RPMI8226 (cell line): ENCODE measurements around the gene BMP7.
"Not testable (repeated sequence)": the region's sequence is repeated elsewhere in the genome, so short reads cannot be mapped to it uniquely, and the experiment has no call there.

Experiments used
- DNase-seq: peaks from one replicate; pipeline ENCODE4 v3.0.0-alpha.2; 2015

BMP7 gene

DNA sequence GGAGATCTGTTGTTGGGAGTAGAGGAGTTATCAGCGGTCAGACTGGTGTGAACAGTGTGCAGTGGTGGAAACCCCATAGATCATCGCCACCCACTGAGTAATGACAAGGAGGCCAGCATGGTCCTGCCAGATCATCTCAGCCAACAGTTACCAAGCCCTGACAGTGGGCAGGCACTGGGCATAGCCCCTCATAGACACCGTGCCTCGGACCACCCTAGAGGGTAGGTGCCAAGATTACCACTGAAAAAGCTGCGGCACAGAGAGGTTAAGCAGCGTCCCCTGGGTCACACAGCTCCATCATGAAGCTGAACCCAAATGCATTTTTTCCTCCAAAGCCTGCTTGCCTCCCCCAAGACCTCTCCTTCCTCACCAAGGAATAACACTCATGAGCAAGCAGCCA, 21.5 kb upstream of the BMP7 start:
- no peak for DNase-seq

DNA sequence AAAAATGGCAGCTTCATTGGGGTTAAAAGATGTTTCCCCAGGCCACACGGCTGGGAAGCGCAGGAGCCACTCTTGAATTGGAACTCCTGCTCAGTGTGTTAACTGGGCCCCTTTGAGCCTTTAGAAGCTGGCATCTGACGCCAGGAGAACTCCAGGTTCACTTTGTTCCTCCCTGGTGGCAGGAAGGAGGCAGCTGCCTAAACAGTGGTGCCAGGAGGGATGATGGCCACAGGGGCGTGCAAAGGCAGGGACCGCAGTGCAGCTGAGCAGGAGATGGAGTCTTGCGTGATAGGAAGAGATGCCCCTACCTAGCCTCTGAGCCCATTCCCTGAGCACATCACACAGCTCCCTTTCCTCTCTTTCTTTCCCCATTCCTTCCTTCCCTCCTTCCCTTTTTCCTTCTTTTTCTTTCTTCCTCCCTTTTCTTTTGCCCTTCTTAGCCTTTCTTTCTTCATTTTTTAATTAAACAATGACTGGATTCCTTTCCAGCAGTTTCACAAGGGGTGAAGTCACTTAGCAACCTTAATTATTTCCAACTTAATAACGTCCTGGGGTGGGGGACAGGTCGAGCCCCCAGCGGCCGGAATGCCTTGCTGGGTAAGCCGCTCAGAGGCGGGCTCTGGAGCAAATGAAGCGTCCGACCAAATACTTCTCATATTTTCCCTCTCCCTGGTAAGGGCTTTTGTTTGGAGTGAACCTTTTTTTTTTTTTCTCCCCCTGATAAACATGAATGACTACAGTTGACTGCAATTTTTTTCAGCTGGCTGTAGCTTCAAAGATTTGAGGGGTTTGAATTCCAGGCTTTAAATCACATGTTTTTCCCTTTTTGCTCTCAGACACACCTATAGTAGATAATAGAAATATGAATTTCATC, 20.8 kb upstream of the BMP7 start:
- no peak for DNase-seq

DNA sequence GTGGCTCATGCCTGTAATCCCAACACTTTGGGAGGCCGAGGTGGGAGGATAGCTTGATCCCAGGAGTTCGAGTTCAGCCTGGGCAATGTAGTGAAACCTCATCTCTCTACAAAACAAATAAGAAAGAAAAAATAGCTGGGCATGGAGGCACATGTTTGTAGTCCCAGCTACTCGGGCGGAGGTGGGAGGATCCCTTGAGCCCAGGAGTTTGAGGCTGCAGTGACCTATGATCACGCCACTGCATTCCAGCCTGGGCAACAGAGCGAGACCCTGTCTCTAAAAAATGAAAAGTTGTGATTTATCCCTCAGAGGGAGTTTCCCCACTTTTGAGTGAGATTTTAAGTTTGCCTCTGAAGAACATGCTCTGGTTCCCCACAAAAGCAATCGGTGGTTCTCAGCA, 17.4 kb upstream of the BMP7 start:
- DNase-seq: no peak

DNA sequence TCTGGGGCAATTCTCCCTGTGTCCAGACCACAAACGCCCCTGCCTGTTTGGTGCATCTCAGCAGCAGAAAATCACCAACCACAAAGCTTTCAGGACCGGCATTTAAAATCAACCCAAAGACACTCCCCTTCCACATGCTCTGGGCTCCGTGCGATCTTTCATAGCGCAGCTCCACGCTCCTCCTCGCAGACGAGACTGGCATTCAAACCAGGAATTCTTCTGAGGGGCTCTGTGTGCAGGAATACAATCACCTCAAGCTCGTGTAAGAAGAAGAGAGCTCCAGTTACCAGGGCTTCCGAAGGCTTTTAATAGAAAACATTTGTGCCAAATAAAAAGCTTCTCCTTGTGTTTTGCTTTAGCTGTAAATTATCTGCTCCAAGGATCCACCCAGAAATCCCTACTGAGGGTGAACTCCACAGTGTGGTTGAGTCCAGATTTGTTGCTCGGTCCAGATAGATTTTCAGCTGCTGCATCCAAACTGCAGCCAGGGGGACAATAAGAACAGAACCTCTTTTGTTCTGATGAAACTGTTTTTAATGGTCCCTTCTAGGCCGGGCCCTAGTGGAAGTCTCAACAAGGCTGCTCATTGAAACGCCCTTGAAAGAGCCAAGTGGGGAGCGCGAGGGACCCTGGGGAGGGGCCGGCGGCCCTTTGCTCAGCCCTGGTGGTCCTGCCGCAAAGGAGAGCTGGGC, 16.4 kb upstream of the BMP7 start:
- peak; percentile 32 for DNase-seq

DNA sequence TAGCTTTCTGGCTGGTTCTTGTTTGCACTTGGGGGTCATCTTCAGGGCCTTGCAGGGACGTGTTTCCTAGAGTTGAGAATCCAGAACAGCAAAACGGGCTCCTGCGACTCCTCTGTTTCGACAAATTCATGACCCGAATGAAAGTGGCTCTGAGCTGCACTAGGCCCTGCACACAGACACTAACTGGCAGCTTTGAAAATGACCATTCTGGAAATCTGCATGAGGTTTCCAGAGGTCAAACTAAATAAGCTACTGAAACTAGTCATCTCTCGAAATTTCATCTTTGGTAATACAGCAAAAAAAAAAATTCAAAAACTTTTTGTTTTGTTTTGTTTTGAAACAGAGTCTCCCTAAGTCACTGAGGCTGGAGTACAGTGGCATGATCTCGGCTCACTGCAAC, 15.5 kb upstream of the BMP7 start:
- DNase-seq: no peak

DNA sequence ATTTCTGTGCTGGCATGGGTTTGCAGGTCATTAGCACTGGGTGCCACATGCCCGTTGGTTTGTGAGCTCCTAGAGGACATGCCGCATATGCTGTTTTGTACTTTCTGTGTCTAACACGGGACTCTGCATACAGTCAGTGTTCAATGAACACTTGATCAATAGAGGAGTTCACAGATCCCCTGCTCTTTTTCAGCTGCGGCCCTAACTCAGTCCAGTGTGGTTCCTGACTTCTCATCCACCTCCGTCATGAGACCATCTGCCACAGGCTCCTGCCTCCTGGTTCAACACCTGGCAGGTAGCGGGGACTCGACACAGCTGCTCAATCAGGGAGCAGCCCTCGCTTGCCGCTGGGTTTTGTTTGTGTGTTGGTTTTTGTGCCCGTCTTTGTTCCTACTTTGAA, 13.8 kb upstream of the BMP7 start:
- no peak for DNase-seq

DNA sequence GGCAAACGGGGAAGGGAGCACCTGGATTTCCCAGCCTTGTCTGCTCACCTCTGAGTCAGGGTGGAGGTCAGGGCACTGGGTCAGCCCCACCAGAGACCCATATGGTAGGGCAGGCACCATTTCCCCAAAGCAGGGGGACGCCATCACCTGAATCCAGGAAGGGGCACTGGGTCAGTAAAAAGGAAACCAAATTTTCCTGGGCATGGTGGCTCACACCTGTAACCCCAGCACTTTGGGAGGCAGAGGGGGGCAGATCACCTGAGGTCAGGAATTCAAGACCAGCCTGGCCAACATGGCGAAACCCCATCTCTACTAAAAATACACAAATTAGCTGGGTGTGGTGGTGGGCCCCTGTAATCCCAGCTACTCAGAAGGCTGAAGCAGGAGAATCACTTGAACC, 13.1 kb upstream of the BMP7 start:
- DNase-seq: not testable (repeated sequence)

DNA sequence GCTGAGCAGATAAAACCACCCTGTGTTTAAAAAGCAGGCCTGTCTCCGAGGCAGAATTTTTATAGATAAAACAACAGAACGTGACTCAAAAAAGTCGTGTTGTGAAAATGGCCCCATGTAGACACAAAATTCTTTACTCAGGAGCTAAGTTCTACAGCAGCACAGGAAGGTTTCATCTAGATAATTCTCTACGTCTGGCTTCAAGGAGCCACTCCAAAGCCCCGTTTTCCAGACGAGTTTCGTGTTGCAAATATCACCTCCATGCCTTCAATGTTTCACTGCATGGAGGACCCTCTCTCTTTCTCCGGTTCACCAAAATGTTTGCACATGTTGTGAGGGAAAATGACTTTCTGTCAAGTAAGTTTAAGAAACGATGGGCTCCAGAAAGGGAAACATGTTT, 12.0 kb upstream of the BMP7 start:
- no peak for DNase-seq

DNA sequence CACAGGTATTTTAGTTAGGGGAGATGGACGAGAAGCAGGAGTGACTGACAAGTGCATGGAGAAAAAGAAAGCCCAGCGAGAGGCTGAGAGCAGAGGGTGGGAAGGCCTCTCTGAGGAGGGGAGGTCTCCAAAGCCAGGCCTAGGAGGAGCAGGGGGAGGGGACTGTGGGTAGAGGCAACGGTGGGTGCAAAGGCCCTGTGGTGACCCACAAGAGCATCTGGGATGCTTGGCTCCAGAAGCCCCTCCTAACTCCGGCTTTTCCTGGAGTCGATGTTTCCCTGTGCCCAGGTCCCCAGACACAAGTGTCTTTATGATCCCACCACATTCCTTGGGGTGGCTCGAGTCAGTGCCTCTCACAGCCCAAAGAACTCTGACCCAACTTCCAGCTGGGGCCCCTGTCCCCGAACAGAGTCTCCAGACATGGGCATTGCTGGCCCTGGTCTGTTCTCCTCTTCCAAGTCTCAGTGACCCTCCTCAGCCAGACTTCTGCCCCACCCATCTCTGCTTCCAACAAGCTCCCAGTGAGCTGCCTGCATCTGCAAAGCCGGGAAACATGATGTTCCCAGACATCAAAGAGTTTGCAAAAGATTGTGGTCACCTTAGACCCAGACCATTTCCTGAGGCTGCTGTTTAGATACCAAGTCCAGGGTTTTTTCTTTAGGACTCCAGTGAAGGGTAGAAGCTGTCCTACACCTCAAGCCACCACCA, 11.1 kb upstream of the BMP7 start:
- no peak for DNase-seq

DNA sequence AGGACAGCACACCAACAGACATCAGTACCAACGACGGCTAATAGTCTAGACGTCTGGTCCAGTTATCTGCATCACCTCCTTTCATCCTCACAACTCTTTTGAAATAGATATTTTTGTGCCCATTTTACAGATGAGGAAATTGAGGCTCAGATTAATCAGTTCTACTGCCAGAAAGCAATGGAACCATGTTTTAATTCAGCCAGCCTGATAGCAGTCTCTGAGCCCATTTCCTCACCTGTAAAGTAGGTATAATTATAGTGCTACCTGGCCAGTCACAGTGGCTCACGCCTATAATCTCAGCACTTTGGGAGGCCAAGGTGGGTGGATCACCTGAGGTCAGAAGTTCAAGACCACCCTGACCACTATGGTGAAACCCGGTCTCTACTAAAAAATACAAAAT, 9.8 kb upstream of the BMP7 start:
- no peak for DNase-seq

DNA sequence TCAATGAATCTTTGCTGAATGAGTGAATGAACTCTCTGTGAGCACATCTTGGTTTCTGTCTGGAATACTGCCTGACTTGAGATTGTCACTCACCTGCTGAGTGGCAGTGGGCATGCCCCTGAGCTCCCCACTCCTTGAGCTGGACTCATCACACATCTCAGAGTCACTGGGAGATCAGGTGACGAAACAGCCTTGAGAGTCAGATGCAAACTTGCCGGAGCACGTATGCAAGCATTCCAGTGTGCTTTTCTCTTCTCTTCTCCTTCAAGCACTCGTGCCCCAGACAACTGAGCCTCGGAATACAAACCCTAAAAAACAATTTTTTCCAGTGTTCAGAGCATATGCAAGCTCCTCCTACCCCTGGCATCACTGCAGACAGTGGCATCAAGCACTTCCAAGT, 9.4 kb upstream of the BMP7 start:
- DNase-seq: no peak

DNA sequence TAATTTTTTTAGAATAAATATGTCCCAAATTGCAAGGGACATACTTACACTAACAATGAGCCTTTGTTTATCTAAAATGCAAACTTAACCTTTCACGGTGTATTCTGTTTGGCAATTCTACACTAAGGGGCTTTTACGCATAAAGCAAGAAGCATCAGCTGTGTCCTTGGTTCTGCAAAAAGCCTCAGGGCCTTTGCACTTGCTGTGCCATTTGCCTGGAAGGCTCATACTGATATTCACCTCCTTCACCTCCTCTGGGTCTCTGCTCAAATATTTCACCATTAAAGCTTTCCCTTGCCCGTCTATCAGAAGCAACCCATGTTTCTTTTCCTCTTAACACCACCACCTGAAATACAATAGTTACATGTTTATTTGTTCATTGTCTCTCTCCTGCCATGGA, 8.9 kb upstream of the BMP7 start:
- no peak for DNase-seq

DNA sequence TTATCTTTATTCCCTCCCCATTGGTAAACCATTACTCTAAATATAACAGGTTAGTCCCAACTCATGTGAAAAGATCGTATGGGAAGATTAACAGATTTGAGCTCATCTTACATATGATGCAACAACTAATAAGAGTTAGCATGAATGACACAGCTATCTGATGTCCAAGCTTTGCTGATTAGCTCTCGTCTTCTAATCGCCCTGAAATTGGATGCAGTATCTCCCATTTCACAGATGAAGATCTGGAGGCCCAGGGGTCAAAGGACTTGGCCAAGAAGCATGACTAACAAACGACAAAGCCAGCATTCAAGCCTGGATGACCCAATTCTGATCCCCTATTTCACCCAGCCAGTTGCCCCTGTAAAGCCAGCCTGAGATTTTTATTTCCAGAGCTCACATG, 8.4 kb upstream of the BMP7 start:
- no peak for DNase-seq

DNA sequence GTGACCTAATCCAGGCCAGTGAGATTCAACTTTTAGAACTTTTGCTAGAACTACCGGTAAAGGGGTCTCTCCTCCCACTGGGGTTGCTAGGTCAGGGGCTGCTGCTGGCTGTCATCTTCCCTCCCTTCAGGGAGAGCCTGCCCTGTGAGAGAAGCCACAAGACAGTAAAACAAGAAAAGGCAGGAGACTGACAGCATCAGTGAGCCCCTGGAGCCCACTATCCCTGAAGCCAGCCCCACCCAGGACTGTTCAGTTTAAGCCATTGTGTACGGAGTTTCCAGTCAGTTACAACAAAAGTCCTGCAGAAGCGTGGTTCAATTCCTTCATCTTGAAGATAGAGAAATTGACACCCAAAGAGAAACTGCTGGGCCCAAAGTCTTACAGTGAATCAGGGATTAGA, 7.9 kb upstream of the BMP7 start:
- DNase-seq: no peak

DNA sequence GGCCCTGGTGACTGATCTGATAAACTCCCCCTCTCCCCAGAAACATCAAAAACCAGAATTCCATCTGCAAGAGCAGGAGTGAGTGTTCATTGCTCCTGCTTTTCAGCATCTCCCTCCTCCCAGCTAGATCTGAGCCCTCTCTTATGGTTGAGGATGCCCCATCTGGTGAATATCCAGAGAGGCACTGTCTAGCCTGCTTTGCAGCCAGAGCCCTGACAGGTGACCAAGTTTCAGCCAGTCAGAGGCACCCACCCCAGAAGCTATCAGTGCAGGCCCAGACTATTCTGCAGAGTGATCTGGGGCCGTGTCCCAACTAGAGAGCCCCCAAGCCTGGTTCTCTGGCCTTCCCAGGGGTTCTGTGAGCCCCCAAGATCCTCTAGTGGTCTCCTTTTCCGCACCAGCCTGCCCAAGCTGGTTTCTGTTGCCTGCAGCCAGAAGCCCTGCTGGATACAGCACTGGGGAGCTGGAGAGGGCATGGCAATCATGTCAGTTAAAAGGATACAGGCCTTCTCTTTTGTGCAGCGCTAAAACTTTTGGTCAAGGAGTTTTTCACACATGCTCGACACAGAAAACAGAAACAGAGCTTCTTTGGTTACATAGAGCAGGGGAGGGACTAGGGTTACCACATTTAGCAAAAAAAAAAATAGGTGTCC, 6.6 kb upstream of the BMP7 start:
- DNase-seq: no peak

DNA sequence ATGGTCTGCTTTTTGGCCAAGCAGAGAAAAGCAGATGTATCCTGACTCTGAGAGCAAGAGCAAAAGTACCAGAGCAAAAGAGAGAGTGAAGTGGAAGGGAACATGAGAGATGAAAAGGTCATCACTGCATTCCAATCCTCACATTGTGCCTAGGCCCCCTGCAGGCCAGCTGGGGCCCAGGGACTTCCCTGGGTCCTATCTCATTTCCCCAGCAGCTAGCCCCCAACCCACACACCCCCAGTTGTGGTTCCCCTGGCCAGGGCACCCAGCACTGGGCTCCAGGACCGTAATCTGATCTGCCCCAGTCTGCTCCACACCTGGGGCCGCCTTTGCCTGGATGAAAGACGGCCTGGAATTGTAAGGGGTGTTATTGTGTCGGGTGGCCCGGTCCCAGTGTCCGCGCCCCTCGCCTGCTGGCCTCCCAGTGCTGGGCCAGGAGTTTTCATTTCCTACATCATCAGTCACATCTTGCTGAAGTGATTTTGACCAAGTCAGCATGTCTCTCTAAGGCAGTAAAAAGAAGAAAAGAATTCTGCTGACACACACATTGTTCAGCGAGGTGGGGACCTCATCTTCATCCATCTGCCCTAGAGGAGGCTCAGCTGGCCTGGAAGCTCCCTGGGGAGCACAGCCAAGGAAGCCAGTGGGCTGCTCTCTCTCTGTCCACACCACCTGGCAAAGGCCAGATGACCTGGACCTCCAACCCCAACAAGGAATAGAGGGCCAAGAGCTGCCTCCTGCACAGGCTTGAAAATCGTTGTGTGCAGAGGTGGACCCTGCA, 4.0 kb upstream of the BMP7 start:
- peak; percentile 77 for DNase-seq

DNA sequence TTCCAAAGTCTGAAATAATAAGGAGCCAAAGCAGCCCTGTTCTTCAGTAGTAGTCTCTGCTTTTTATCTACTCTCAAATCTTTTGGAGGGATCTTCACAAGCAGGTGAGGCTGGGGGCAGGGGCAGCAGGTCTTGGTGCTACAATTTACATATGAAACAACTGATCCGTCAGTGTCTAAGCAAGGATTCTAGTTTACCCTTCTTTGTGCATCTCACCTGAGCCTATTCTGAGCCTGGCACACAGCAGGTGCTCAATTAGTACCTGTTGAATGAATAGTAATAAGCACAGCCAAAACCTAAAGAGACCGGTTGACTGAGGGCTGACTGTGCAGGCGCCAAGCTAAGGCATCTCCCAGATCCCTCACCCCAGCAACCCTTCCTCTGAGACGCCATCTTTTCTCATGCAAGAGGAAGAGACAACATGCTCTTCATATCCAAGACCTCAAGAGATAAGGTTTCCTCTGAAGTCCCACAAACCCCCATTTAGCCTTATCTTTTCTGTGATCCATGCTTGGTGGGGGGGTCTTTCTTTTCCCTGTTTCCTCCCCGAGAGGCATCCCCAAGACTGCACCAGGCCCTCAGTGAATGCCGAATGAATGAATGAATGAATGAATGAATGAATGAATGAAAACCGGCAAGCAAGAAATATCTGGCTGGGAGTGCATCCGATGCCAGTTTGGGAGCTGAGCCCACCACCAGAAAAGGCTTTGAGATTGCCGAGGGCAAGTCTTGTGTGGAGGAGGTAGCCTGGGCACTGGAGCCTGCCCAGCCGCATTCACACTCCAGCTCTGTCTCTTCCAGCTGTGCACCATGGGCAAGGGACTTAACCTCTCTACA, 2.9 kb upstream of the BMP7 start:
- no peak for DNase-seq

DNA sequence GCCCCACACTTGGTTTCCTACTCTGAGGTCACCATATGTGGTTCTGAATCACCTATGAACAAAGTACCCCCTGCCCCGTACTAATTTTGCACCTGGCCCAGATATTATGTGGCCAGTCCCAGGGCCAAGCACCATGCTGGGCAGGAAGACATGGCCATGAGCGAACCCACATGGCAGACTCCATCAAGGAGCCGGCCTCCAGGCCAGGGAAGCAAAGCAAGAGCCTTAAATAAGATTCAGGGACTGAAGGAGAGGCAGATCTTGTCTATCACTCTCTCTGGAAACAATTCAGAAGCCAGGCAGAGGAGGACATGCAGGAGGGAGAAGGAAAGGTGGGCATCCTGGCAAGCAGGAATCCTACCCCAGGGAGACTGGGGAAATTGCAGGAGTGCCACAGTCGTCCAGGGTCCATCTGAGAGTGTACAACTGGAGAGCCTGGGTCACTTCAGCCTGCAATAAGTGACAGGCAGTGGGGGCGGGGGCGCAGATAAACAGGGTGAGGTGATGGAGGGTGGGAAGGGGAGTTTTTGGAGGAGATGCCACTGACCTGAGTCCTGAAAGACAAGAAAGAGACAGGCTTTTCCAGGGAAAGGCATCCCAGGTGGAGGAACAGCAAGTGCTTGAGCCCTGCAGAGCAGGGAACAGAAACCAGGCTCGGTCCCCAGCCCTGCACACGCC, 2.1 kb upstream of the BMP7 start:
- DNase-seq: no peak

DNA sequence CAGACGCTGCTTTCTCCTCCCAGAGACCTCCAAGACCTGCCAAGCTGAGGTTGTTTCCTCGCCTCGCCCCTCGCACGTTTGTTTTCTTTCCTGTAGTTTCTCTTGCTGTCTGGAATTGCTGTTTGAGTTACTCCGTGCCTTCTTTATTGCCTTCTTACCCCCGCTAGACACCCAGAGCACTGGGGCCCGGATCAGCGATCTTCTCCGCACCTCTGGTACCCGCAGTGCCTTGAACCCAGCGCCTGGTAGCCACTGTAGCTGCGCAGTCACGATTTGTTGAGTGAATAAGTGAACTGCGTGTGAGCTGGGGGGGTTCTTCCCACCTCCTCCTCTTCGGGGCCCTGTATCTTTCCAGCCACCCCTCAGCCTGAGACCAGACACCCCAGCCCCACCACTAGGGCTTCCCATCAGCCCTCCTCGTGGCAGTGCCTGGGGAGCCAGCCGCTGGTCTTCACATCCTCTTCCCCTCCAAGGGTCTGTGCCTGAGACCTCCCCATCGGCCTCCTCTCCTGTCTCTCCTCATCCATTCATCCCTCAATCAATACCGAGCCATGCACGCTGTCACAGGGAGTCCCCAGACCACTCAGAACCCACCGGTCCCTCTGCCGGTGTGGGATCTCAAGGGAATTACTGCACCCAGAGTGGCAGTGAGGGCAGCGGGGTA, 849 bp upstream of the BMP7 start:
- no peak for DNase-seq

DNA sequence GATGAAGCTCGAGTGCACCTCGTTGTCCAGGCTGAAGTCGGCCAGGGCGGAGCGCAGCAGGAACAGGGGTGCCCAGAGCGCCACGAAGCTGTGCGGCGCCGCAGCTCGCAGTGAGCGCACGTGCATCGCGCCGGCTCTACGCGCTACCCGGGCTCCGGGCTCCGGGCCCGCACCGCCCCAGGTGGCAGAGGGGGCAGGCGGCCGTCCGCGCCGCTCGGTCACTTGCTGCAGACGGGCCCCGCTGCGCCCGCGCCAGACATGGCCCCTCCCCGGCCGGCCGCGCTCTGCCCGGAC, 497 bp downstream of the BMP7 start:
- DNase-seq: peak; percentile 64
